ENCODE results near the gene CHST8.

DNA sequence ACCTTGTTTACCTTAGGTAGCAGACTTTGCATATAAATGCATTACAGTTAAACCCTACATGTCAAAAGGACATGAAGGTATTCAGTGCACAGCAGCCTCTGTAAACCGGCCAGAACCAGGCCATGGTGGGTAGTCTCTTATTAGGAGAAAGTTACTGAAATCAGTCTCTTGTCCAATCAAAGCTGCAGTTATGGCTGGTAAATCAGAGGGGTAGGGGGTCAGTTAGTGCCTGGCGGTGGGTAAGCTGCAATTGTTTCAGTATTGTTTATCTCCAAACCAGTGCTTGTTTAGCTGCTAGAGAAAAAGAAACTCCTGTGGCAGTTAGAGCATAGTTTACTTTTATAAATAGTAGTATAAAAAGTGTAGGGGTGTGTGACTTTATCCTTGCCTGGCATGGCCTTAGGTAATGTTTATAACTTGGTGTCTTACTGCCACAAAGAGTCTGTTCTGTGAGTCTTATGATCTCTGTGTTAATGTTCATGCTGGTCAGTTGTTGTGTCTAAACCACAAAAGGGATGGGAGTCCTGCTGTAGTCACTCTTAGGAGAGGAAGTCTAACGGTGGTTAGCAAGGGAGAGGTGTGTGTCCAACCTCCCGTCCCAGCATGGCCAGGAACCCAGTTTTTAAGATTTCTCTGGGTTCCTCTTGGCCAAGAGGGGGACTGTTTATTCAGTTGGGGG is 28.0 kb downstream of the CHST8 start:
- no peak for TF ChIP-seq EZH2 (IDR thresholded peaks at IDR 0.05; ENCODE audit: borderline replicate concordance, low read depth, low read length, severe bottlenecking)
- TF ChIP-seq, protein P1, sequence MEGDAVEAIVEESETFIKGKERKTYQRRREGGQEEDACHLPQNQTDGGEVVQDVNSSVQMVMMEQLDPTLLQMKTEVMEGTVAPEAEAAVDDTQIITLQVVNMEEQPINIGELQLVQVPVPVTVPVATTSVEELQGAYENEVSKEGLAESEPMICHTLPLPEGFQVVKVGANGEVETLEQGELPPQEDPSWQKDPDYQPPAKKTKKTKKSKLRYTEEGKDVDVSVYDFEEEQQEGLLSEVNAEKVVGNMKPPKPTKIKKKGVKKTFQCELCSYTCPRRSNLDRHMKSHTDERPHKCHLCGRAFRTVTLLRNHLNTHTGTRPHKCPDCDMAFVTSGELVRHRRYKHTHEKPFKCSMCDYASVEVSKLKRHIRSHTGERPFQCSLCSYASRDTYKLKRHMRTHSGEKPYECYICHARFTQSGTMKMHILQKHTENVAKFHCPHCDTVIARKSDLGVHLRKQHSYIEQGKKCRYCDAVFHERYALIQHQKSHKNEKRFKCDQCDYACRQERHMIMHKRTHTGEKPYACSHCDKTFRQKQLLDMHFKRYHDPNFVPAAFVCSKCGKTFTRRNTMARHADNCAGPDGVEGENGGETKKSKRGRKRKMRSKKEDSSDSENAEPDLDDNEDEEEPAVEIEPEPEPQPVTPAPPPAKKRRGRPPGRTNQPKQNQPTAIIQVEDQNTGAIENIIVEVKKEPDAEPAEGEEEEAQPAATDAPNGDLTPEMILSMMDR (IDR thresholded peaks at IDR 0.05; ENCODE audit: borderline replicate concordance, extremely low read depth, low read length, poor library complexity, severe bottlenecking): no peak
